K562 (cell line): ENCODE measurements around the gene MOB1B. TPM values are rescaled to one million over a fixed set of nuclear protein-coding genes. Genes with fewer than 3 reads are reported as not detected.

Source experiments
- CBX8 ChIP-seq: fragments of 200-600 bp; sonication (generic); IDR thresholded peaks from 2 replicates; pipeline ENCODE4 v1.6.1; 2012; ENCODE audit warnings: borderline replicate concordance, mixed run types, low read depth, mild to moderate bottlenecking, moderate library complexity, mixed read lengths, low read length, control low read depth, inconsistent platforms; ENCODE audit not compliant: poor library complexity, severe bottlenecking; ENCODE audit errors: extremely low read depth
- KAT2B ChIP-seq: IDR thresholded peaks from one replicate; pipeline ENCODE4 v1.6.1; 2012; ENCODE audit warnings: low read depth, mild to moderate bottlenecking, control low read depth, inconsistent platforms, low read length, moderate library complexity
- KDM5B ChIP-seq: fragments of 200-600 bp; sonication (generic); IDR thresholded peaks from 2 replicates; pipeline ENCODE4 v1.6.1; 2012; ENCODE audit warnings: low read depth, mild to moderate bottlenecking, moderate library complexity, low read length, control low read depth, inconsistent platforms; ENCODE audit not compliant: insufficient replicate concordance
- LEF1 ChIP-seq: fragments of 450-650 bp; IDR thresholded peaks from 2 replicates; pipeline ENCODE4 v1.6.1; 2016; ENCODE audit warnings: mild to moderate bottlenecking
- MAZ ChIP-seq, 2 experiments: fragments of 450-650 bp in 1 of 2; sonication (generic) in 1 of 2; formaldehyde crosslinking; IDR thresholded peaks in 1 of 2; conservative IDR thresholded peaks in 1 of 2; 2 replicates each; pipeline versions ENCODE4 v1.4.0 to v1.5.0; 2020; ENCODE audit warnings: mild to moderate bottlenecking in 1 of 2, missing genetic modification reagents in 1 of 2
- MIER1 ChIP-seq: fragments of 450-650 bp; IDR thresholded peaks from 2 replicates; pipeline ENCODE4 v1.6.1; 2016; ENCODE audit warnings: antibody characterized with exemption, mild to moderate bottlenecking, low read depth
- MTF1 ChIP-seq: fragments of 250-450 bp; sonication (Bioruptor Pico); IDR thresholded peaks from 2 replicates; pipeline ENCODE4 v1.9.0; 2021; ENCODE audit warnings: moderate library complexity, mild to moderate bottlenecking, inconsistent platforms, borderline replicate concordance
- NCOR1 ChIP-seq: fragments of 450-650 bp; IDR thresholded peaks from 2 replicates; pipeline ENCODE4 v1.6.1; 2016; ENCODE audit warnings: mild to moderate bottlenecking, moderate library complexity
- NR3C1 ChIP-seq: sonication (generic); formaldehyde crosslinking; IDR thresholded peaks from 2 replicates; pipeline ENCODE4 v1.8.1; 2022; ENCODE audit warnings: missing genetic modification reagents
- POLR2B ChIP-seq: fragments of 450-650 bp; IDR thresholded peaks from 2 replicates; pipeline ENCODE4 v1.6.1; 2018; ENCODE audit warnings: low read depth; ENCODE audit not compliant: partially characterized antibody
- SRSF1 ChIP-seq: fragments of 200-400 bp; formaldehyde crosslinking; IDR thresholded peaks from 2 replicates; pipeline ENCODE4 v1.6.1; 2017; ENCODE audit warnings: mild to moderate bottlenecking, low read depth, low read length, moderate library complexity
- TAF15 ChIP-seq: fragments of 200-400 bp; formaldehyde crosslinking; IDR thresholded peaks from 2 replicates; pipeline ENCODE4 v1.6.1; 2017; ENCODE audit warnings: mild to moderate bottlenecking, low read depth, low read length, moderate library complexity
- TSC22D4 ChIP-seq: fragments of 450-650 bp; IDR thresholded peaks from 2 replicates; pipeline ENCODE4 v1.6.1; 2016; ENCODE audit warnings: missing genetic modification characterization, missing biosample characterization, control low read depth
- TSHZ1 ChIP-seq: fragments of 250-450 bp; sonication (Bioruptor Pico); IDR thresholded peaks from 2 replicates; pipeline ENCODE4 v1.4.0; 2020; ENCODE audit warnings: mild to moderate bottlenecking, moderate library complexity
- ZNF764 ChIP-seq: fragments of 250-450 bp; sonication (Bioruptor Pico); IDR thresholded peaks from 2 replicates; pipeline ENCODE4 v1.4.0; 2020; ENCODE audit warnings: low read depth, mild to moderate bottlenecking, moderate library complexity
- ZNF77 ChIP-seq: fragments of 250-450 bp; sonication (Bioruptor Pico); IDR thresholded peaks from 2 replicates; pipeline ENCODE4 v1.5.0; 2020
- ZNF778 ChIP-seq: fragments of 450-650 bp; formaldehyde crosslinking; IDR thresholded peaks from 2 replicates; pipeline ENCODE4 v1.4.0; 2020; ENCODE audit warnings: mild to moderate bottlenecking, moderate library complexity
- polyA plus RNA-seq, 8 experiments: library from polyadenylated mRNA; depleted of rRNA in 4 of 8; stranded (reverse) in 5 of 8; unstranded in 3 of 8; fragments of >200 nt; fragmentation: Nextera tagmentation in 2 of 8; fragmentation: Illumina TruSeq in 1 of 8; extraction: Ambion mirVana in 2 of 8; extraction: Trizol in 1 of 8; gene quantifications; 2 replicates each; pipeline versions ENCODE4 v1.2.1 to v1.2.3, GENCODE V29; 2011 to 2014; ENCODE audit warnings: inconsistent platforms in 1 of 8, missing spikeins in 1 of 8
- total RNA-seq, 7 experiments: library from RNA; depleted of rRNA in 6 of 7; stranded (reverse); fragments of >200 nt in 6 of 7; fragmentation: Illumina TruSeq in 2 of 7; extraction: Trizol in 2 of 7; gene quantifications; 2 replicates each; pipeline versions ENCODE4 v1.2.1 to v1.2.3, GENCODE V29; 2011 to 2021; ENCODE audit warnings: low replicate concordance in 1 of 7
- TF ChIP-seq, protein P1 (sequence below): conservative IDR thresholded peaks from 2 replicates; pipeline ENCODE4 v1.6.1; 2011; ENCODE audit warnings: low read depth, mild to moderate bottlenecking, low read length; ENCODE audit not compliant: control insufficient read depth
- TF ChIP-seq, protein P2 (sequence below): sonication (generic); formaldehyde crosslinking; IDR thresholded peaks from 2 replicates; pipeline ENCODE4 v1.8.0; 2022; ENCODE audit warnings: mild to moderate bottlenecking, missing genetic modification reagents
- TF ChIP-seq, protein P3 (sequence below): fragments of 250-450 bp; sonication (Bioruptor Pico); IDR thresholded peaks from 2 replicates; pipeline ENCODE4 v1.5.1; 2021; ENCODE audit warnings: mild to moderate bottlenecking

Gene MOB1B
- total and polyA plus RNA-seq, 9 of the 15 experiments (the other 6 are each of a cell fraction or from before 2014, with no cell fraction given), result 8.4 to 37.8 (median 19.0) TPM

DNA sequence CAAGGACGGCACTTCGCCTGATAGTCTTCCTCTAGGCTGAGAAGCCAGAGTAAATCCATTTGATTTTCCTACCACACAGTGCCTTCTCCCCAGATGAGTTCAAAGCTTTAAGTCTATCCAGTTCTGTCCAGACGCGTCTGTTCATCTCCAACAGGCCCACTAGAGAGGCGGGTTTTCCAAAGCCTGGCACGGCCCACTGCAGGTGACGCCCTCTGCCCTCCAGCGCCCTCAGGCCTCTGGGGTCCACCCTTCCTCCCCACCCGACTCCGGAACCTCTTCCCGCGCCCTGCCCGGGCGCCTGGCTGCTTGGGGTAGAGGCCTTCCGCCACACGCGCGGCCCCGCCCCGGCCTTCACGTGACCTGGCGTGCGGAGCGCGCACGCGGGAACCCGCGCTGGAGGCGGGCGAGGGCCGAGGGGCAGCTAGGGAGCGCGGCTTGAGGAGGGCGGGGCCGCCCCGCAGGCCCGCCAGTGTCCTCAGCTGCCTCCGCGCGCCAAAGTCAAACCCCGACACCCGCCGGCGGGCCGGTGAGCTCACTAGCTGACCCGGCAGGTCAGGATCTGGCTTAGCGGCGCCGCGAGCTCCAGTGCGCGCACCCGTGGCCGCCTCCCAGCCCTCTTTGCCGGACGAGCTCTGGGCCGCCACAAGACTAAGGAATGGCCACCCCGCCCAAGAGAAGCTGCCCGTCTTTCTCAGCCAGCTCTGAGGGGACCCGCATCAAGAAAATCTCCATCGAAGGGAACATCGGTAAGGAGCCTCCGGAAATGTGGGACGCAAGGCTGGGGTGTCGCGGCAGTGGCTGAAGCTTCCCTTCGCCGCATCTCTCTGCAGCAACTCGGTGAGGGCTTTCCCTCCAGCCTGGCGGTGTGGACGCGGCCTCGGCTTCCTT is 91.3 kb downstream of the MOB1B start, which contains the start of gene DCK (continued):
- TF ChIP-seq TSHZ1 (CRISPR knock-in tag) (no peak), LEF1 (no peak), ZNF764 (CRISPR knock-in tag) (no peak), ZNF778 (CRISPR knock-in tag) (no peak), KAT2B (no peak), MTF1 (CRISPR knock-in tag) (no peak), KDM5B (peak; percentile 91), POLR2B (peak; percentile 77), CBX8 (no peak), NR3C1 (no peak), SRSF1 (no peak), TAF15 (no peak), MIER1 (no peak), ZNF77 (CRISPR knock-in tag) (no peak), TSC22D4 (tag) (no peak), MAZ (CRISPR knock-in tag; conservative IDR thresholded peaks at IDR 0.05 in 1 of 2, IDR thresholded peaks at IDR 0.05 in 1 of 2) (peak; percentile 86 to 89), NCOR1 (peak; percentile 69)
- TF ChIP-seq, protein P1, sequence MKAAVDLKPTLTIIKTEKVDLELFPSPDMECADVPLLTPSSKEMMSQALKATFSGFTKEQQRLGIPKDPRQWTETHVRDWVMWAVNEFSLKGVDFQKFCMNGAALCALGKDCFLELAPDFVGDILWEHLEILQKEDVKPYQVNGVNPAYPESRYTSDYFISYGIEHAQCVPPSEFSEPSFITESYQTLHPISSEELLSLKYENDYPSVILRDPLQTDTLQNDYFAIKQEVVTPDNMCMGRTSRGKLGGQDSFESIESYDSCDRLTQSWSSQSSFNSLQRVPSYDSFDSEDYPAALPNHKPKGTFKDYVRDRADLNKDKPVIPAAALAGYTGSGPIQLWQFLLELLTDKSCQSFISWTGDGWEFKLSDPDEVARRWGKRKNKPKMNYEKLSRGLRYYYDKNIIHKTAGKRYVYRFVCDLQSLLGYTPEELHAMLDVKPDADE, result peak; percentile 39; the same call in 1 of the 2 replicates
- TF ChIP-seq, protein P2, sequence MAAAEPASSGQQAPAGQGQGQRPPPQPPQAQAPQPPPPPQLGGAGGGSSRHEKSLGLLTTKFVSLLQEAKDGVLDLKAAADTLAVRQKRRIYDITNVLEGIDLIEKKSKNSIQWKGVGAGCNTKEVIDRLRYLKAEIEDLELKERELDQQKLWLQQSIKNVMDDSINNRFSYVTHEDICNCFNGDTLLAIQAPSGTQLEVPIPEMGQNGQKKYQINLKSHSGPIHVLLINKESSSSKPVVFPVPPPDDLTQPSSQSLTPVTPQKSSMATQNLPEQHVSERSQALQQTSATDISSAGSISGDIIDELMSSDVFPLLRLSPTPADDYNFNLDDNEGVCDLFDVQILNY (CRISPR knock-in tag), result no peak; the same call in 1 of the 2 replicates
- TF ChIP-seq, protein P3, sequence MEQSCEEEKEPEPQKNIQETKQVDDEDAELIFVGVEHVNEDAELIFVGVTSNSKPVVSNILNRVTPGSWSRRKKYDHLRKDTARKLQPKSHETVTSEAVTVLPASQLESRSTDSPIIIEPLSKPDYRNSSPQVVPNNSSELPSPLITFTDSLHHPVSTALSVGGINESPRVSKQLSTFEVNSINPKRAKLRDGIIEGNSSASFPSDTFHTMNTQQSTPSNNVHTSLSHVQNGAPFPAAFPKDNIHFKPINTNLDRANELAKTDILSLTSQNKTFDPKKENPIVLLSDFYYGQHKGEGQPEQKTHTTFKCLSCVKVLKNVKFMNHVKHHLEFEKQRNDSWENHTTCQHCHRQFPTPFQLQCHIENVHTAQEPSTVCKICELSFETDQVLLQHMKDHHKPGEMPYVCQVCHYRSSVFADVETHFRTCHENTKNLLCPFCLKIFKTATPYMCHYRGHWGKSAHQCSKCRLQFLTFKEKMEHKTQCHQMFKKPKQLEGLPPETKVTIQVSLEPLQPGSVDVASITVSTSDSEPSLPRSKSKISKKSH (CRISPR knock-in tag), result no peak
